Tibial nerve (tissue), 4 donors: ENCODE measurements around the gene KLHL25.

Experiments used
- EP300 ChIP-seq, 2 donors: sonication (generic); formaldehyde crosslinking; IDR thresholded peaks; one replicate each; pipeline ENCODE4 v1.6.1; 2017; ENCODE audit warnings: antibody characterized with exemption in 2 of 2, mild to moderate bottlenecking in 1 of 2
- POLR2A ChIP-seq, 2 donors: fragments of 450-650 bp; IDR thresholded peaks; one replicate each; pipeline ENCODE4 v1.6.1; 2017; ENCODE audit warnings: antibody characterized with exemption in 2 of 2, mild to moderate bottlenecking in 2 of 2, moderate library complexity in 2 of 2
- TF ChIP-seq, protein P1 (sequence below), 5 experiments: fragments of 200-600 bp in 3 of 5; fragments of 450-650 bp in 2 of 5; sonication (generic) in 3 of 5; IDR thresholded peaks; one replicate each; pipeline ENCODE4 v1.5.1; 2016 to 2019; ENCODE audit warnings: antibody characterized with exemption in 5 of 5, mild to moderate bottlenecking in 3 of 5, moderate library complexity in 2 of 5

- TF ChIP-seq, protein P1, sequence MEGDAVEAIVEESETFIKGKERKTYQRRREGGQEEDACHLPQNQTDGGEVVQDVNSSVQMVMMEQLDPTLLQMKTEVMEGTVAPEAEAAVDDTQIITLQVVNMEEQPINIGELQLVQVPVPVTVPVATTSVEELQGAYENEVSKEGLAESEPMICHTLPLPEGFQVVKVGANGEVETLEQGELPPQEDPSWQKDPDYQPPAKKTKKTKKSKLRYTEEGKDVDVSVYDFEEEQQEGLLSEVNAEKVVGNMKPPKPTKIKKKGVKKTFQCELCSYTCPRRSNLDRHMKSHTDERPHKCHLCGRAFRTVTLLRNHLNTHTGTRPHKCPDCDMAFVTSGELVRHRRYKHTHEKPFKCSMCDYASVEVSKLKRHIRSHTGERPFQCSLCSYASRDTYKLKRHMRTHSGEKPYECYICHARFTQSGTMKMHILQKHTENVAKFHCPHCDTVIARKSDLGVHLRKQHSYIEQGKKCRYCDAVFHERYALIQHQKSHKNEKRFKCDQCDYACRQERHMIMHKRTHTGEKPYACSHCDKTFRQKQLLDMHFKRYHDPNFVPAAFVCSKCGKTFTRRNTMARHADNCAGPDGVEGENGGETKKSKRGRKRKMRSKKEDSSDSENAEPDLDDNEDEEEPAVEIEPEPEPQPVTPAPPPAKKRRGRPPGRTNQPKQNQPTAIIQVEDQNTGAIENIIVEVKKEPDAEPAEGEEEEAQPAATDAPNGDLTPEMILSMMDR (IDR thresholded peaks at IDR 0.05), result no peak
- TF ChIP-seq POLR2A (IDR thresholded peaks at IDR 0.05), result no peak
- TF ChIP-seq EP300 (IDR thresholded peaks at IDR 0.05), result no peak
These were observed 15.3 kb upstream of the KLHL25 start for GRCh38 chr15:85810075-85810474.
